Kidney glomerular epithelial cell (primary cell): ENCODE measurements around the gene ARHGEF4.

Experiments
- DNase-seq: peaks from one replicate; lab custom pipeline; 2025; lab: John Stamatoyannopoulos, UW

The ARHGEF4 gene

DNA sequence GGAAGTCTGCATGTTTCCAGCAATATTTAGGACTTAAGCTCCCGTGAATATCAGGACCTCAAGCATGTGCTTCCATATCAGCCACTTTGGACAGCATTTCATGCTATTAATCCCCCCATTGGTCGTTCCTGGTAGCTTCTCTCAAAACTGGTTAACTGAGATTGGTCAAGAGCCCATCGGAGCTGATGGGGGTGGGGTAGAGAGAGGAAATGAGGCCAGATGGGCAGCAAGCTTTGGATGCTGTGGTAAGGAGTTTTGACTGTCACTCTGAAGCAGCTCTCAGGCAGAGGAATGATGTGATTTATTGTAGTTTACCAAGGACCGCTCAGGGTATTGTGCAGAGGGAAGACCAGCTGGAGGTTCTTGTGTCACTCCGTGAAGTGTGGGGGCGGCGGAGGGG, 174.8 kb downstream of the ARHGEF4 start:
- no peak for DNase-seq

DNA sequence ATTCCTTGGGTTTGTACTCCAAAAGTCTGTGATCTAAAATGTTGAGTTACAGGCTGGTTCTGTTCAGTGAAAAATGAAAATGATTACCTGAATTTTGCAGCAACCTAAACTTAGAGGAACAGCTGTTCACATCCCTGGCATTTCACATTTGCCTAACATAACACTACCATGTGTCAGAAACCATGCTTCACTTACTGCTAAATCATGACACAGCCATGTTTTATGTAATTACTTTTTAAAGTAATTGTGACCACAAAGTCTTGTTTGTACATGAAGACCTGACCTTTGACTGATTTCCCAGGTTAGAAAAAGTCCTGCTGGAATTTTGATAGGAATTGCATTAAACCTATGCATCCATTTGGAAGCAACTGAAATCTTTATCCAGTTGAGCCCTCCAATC, 177.4 kb downstream of the ARHGEF4 start:
- no peak for DNase-seq

DNA sequence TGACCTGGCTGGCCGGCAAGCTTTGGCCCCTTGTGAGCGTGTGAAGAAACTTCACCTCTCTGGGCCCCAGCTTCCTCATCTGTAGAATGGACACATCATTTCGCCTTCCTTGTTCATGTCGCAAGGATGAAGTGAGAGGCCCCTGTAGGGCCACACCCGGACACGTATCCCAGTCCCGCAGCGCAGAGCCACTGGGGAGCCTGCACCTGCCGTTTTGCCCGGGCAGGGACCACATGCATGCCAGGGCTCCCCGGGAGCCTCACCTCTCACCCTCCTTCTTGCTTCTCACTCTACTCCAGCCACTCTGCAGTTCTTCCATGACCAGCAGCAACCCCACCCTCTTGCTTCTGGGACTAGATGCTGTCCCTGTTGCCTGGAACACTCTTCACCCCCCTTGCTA, 179.1 kb downstream of the ARHGEF4 start:
- no peak for DNase-seq

DNA sequence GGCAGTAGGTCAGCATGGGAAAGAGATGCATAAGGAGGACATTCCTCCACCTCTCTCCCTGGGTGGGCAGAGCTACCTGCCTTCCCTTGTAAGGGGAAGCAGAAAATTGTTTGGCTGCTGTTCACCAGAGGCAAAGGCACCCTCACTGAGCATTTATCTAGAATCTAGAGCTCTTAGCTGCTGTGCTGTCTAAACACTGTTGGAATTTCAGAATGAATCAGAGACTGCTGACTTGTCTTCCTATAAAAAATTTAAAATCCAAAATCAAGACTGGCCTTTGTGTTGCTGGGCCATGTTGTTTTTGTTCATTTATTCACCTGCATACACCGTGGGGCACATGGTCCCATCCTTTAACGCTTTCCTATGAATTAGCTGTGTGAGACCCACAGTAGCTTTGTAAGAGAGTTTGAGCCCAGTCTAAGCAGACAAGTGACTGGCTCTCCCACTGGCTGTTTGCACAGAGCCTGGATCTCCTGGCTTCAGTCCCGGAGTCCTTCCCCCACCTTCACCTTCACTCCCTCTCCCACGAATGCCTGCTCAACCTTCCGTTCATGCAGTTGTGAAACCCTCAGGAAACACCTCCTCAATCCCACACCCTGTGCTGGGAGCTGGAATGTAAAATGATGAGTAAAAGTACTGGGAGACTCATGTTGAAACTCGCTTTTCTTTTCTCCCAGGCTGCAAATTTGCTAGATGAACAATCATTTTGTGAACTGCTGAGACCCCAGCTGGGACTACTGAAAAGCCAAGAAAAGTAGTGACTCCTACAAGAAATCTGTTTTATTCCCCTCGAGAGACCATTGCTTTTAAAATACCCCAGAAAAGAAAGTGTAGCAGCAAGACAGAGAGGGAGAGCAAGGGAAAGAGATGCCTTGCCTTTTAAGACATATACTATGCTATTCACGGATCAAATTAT, 180.4 kb downstream of the ARHGEF4 start:
- DNase-seq: peak; percentile 92

DNA sequence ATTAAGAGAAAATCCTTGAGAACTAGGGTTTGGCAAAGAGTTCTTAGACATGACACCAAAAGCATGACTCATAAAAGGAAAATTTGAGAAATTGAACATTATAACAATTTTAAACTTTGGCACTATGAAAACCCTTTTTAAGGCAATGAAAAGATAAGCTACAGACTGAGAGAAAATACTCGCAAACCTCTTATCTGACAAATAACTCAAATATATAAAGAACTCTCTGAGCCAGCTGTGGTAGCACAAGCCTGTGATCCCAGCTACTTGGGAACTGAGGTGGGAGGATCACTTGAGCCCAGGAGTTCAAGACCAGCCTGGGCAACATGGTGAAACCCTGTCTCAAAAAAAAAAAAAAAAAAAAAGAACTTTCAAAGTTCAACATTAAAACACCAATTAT, 186.0 kb downstream of the ARHGEF4 start:
- no peak for DNase-seq

DNA sequence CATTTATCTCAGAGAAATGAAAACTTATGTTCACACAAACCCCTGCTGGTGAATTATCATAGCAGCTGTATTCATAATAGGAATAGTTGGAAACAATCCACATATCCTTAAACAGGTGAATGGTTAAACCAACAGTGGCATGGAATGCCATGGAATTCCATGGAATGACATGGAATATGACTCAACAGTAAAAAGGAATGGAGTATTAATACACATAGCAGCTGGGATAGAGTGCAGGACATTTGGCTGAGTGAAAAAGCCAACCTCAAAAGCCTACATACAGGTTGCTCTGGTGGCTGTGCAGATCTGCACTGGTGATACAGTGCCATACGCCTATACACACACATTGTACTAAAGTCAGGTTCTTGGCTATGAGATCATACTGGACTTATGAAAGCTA, 187.0 kb downstream of the ARHGEF4 start:
- DNase-seq: peak; percentile 4

DNA sequence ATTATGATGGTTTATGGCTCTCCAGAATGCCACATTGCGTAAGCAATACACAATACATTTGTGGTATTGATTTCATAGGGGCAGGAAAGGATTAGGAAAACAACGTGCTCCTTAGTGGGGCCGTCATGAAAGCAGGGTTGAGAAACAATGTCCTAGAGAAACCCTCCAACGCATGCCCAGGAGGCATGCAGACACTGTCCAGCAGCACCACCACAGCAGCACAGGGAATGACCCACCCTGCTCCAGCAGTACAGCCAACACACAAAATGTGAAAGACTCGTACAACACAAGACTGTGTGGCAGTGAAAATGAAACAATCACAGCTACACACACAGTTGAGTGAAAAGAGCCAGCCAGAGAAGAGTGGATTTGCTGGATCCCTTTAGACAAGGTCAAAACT, 190.2 kb downstream of the ARHGEF4 start:
- DNase-seq: no peak

DNA sequence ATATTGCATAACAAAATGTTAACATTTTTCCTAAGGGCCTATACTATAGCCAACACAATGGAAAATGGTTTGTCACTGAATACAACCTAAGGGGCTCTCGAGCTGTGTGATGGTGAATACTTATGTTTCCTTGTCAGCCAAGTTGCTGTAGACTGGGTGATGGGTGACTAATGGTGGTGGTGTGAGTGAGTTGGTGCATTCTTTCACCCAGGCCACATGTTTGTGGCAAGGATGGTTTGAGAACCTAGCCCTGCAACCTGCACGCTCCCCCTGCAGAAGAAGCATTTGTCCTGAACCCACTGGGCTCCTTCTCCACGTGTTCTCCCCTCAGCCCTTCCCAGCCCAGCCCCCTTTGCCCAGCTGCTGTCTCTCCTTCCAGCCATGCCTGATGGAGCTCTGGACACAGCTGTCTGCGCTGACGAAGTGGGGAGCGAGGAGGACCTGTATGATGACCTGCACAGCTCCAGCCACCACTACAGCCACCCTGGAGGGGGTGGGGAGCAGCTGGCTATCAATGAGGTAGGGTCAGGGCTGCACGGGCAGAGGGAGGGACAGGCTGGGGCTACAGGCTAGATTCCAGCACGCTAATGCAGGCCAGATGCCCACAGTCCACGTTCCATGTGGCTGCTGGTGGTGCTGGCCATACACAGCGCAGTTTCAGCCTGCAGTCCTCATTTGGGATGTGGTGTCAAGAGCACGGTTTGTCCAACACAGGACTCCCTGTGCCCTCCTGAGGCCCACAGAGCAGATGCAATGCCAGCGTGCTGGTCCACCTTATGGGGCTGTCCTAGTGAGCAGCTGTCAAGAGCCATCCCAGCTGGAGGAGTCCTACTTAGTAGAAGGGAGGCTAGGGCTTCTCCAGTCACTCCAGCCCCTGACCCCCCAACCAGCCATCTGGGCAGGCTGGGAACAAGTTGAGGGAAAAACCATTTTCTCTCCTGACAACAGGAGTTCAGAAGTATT, 191.1 kb downstream of the ARHGEF4 start:
- no peak for DNase-seq

DNA sequence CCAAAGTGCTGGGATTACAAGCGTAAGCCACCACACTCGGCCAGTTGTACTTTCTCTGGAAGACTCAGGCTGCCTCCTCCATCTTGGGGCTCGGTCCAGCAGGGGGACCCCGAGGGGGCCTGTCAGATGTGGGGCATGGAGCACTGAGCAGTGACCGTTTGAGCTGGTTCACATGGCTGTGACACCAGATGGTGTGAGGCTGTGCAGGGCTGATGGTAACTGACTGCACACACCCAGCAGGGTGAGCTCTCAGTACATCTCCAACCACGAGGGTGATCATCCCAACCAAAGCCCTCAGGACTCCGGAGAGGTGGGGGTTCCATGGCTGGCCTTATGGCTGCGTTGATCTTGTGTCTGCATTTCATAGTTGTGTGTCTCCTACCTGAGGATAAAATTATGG, 193.1 kb downstream of the ARHGEF4 start:
- DNase-seq: no peak

DNA sequence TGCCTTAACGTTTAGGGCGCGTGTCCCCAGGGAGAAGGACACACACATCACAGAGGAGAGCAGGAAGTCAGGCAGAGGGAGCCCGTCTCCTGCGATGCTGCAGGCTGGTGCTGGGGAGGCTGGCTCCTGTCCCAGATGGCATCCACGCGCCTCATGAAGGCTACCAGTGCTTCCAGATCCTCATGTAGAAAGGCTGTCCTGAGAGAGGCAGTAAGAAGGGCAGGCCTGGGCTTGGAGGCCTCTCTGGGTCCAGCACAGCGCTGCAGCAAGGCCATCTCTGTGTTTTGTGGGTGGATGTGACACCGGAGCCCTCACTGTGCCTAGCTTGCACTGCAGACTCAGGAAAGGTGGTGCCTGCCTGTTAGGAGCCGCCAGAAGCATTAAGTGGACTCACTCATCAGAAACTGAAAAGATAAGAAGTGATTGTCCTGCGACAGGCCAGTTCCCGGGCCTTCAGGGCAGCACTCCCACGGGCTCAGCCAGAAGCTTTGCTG, 193.8 kb downstream of the ARHGEF4 start:
- DNase-seq: no peak

DNA sequence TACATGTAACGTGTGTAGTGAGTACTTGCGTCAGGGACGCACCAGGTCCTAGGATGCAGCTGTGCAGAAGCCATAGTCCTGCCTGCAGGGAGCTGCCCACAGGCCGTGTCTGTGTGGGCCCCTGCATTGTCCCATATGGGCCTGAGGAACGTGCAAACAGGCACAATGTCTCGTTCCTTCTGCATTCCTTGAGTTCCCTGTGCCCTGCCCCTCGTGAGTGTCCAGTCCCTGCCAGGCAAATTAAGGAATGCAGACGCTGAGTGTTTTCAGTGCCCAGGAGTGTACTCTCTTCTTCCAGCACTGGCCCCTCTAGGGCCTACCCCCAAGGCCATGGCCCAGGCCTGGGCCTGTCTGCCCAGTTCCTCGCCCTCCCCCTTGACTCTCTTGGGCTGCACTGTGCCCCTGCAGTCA, 194.7 kb downstream of the ARHGEF4 start:
- DNase-seq: no peak

DNA sequence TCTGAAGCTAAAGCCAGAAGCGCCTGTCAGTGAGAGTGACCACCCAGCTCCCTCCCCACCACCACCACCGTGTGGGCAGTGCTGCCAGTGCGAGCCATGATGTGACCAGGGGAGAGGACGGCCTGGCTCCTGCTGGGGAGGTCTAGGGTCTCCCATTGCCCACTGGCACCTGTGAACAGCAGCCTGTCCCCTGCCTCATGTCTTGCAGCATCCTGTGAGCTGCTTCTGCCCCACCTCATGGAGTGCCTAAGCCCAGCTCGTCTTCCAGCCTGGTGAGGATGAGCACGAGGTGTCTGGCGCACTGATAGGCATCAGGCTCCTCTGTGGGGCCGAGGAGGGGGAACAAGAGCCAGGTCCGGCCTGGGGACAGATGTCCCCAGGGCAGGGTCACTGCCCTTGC, 195.2 kb downstream of the ARHGEF4 start:
- no peak for DNase-seq

DNA sequence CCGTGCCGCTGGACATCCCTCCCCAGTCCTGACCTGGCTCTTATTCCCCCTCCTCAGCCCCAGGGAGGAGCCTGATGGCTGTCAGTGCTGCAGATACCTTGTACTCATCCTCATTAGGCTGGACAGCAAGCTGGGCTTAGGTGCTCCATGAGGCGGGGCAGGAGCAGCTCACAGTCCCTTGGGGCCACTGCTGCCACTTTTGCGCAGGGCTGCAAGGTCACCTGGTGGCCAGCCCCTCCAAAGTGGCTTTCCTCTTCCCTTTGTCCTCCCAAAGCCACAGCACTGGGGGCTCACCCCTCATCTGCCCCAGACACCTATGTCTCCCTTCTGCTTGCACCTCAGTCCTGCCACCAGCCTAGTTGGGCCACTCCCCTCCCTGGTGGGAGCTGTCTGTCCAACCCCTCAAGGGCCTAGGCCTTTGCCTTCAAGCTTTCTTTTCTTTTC, 195.7 kb downstream of the ARHGEF4 start:
- no peak for DNase-seq

DNA sequence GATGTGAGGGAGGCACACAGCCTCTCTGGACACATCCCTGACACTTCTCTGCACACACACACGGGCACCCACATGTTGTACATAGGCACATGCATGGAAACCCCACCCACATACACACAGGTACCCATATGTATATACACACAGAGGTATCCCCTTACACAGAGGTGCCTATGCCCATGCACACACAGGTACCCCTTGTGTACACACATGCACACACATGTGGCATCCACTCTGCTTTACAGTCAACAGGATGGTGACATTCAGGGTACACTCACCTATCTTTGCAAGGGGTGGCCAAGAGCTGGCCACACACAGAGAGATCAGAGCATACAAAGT, 197.0 kb downstream of the ARHGEF4 start:
- DNase-seq: no peak

DNA sequence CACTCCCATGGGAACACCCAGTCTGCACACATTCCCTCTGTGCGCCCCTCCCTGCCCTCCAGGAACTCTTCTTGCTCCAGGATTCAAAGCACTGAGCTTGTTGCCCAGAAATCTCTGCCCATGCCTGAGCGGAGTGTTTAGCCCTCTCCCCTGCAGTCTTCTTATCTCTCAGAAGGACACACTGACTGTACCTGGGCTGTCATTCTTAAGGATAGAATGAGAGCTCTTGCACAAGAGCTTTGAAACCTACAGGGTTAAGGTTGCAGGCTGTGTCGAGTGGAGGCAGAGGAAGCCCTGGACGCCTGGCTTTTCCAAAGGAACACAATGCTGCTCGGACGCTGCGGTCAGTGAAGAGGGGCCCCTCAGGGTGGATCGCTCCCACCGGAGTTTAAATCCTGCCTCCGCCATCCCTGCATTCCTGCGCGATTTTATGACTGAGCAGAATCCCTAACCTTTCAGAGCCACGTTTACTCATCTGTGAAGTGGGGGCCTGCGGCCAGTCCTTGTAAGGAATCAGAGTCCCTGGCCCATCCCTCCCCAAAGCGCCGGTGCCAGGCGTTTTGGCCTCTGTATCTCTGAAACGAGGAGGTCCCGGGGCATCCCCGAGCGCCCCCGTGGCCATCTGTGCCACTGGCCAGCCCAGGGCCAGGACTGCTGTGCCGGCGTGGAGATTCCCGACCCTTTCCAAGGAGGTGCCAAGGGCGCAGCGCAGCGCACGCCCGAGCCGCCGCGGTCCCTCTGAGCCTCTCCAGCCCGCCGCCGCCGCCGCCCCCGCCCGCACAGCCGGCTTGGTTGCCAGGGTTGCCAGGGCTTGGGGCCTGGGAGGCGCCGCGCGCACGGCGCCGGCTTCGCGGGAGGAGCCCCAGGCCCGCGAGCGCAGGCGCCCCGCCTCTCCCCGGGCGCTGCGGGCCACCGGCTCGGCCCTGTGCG, 197.7 kb downstream of the ARHGEF4 start:
- no peak for DNase-seq

DNA sequence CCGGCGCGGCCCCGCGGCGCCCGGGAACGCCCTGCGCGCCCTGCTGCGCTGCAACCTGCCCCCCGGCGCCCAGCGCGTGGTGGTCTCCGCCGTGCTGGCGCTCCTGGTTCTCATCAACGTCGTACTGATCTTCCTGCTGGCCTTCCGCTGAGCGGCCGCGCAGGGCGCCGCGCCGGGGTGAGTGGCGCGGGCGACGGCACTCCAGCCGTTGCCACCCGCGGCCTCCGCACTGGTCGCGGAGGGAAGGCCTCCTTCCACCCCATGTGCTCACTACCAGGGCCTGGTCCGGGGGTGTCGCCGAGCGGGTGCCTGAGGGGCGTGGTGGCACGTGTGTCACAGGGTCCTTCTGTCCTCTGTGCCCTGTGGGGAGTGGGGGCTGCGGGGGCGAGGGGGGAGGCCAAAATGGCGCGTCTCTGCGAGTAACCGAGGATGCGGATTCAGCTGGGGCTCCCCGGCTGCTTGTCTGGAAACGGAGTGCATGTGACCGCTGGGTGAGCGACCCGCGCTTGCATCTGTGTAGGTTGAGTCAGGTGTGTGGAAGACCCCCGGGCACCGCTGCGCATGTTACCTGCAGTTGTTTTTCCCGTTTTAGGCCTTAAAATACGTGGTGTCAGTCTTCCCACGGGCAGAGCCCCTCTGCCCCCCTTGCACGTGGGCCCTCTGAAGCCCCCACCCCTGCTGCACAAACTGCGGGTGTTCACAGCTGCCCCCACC, 198.6 kb downstream of the ARHGEF4 start:
- DNase-seq: no peak

DNA sequence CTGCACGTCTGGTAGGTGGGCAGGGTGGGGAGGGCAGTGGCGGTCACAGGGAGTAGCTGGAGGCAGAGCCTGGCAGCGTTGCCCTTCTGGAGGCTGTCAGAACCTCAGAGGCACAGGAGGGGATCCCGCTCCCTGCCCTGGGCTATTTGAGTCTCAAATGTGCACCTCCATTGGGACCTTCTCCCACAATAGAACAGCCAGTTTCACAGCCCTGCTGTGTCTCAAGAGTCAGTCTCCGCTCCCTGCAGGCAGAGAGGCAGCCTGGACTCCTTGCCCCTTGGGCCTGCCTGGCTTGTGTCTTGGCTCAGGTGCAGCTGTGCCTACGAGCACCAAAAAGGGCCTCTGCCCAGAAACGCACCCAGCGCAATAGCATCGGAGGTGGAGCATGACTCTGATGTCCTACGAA, 199.1 kb downstream of the ARHGEF4 start:
- DNase-seq: no peak

DNA sequence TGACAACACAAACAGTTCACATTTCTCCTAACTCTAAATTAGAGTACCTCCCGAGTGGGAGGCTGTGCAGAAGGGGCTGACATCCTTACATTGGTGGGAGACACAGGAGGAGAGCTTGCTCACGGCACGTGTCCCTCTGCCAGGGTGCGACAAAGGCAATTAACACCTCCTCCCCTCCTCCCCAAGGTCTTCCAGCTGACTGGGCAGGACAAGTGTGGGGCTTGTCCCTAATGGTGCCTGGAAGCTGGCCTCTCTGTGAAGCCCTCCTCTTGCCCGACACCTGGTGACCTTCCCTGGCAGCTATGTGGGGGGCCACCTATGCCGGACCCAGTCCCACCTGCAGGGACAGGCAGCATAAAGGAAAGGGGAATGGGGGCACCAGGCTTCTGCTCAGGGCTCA, 199.6 kb downstream of the ARHGEF4 start:
- no peak for DNase-seq

DNA sequence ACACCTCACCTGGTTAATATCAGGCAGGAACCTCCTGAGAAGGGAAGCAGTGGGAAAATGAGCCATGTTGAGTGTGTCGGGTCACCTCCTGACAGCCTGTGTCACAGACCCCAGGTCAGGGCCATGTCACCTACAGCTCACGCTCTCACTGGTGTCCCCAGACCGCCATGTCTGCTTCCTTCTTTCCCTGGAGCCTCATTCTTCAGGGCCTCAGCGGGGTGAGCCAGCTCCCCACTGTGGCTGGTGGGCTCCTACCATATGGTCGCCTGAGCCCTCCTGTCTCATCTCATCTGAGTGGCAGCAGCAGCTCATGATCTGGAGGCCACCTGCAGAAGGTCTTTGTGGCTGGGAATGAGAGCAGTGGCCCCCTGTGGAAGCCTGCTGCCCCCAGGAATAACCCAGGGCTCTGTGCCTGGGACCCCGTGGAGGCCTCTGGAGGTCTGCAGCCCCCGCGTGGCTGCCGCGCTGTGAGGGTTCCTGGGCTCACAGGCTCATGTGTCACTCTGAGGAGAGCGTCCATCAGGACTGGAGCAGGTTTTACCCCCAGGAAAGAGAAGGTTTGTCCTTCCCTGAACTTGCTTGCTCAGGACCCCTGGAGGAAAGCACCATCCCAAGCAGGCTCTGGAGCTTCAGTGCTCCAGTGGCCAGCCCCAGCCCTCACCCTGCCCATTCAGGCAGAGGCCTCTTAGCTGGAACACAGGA, 200.1 kb downstream of the ARHGEF4 start:
- no peak for DNase-seq
